Measurements from ENCODE around the gene KRT33B. TPM values are rescaled to one million over a fixed set of nuclear protein-coding genes. Genes with fewer than 3 reads are reported as not detected.

KRT33B gene
- total RNA-seq, 1 experiment from 2014 or later: not detected

GRCh38 chr17:41369023-41369422 lies 590 bp downstream of the KRT33B start:
- Histone ChIP-seq H2BK12ac (ENCODE audit: insufficient read length, low read depth, low read length) (no peak overlapping the region), H3T11ph (ENCODE audit: low read length) (no peak overlapping the region), H3K18ac (ENCODE audit: insufficient read length, low read depth, low read length) (no peak overlapping the region), H3K4me2 (ENCODE audit: insufficient read depth, insufficient read length, low read length) (no peak overlapping the region), H3K14ac (ENCODE audit: insufficient read depth, low read length) (no peak overlapping the region), H3K4me1 (ENCODE audit: insufficient read depth, low read length) (no peaks in the 10 kb centered on the region), H2BK5ac (ENCODE audit: insufficient read length, low read length) (no peak overlapping the region), H3K23me2 (ENCODE audit: insufficient read length, low read depth, low read length, poor library complexity, severe bottlenecking) (no peaks in the 10 kb centered on the region), H2AFZ (ENCODE audit: low read length) (no peak overlapping the region), H3K79me2 (ENCODE audit: insufficient read depth, low read length) (no peaks in the 10 kb centered on the region), H3K23ac (ENCODE audit: insufficient read length, low read depth, low read length) (no peak overlapping the region), H2AK5ac (ENCODE audit: insufficient read length, low read length) (no peak overlapping the region), H4K5ac (ENCODE audit: insufficient read length, low read depth, low read length) (no peak overlapping the region), H2BK120ac (ENCODE audit: low read depth, low read length, poor library complexity, severe bottlenecking) (no peak overlapping the region), H3K56ac (ENCODE audit: insufficient read length, low read depth, low read length) (no peak overlapping the region), H3K9ac (ENCODE audit: extremely low read depth, insufficient read length, low read length) (no peak overlapping the region), H3K27me3 (ENCODE audit: insufficient read depth, low read length) (no peaks in the 10 kb centered on the region), H3K4ac (ENCODE audit: low read depth, low read length) (no peak overlapping the region), H4K20me1 (ENCODE audit: control insufficient read depth, insufficient read depth, insufficient read length) (no peaks in the 10 kb centered on the region), H2BK15ac (ENCODE audit: low read depth, low read length) (no peak overlapping the region), H3K27ac (ENCODE audit: insufficient read length, low read depth, low read length) (no peak overlapping the region), H3K79me1 (ENCODE audit: insufficient read depth, low read depth, low read length, poor library complexity, severe bottlenecking) (no peaks in the 10 kb centered on the region), H4K91ac (ENCODE audit: insufficient read length, low read depth, low read length) (no peak overlapping the region), H3K9me3 (ENCODE audit: control insufficient read depth, low read depth, low read length) (no peaks in the 10 kb centered on the region), H2BK20ac (ENCODE audit: low read depth, low read length, poor library complexity, severe bottlenecking) (no peak overlapping the region), H4K8ac (replicated peaks; ENCODE audit: insufficient read length, low read depth, low read length) (no peak overlapping the region)
- no peaks in the 10 kb centered on the region for H3K36me3 Mint-ChIP-seq (ENCODE audit: insufficient read depth in 1 of 3, low read depth in 3 of 3)
- H3K4me3 Mint-ChIP-seq: no peak overlapping the region
- H3K27ac Mint-ChIP-seq: no peak overlapping the region
- DNase-seq: no peak
- peaks cover 4% of the 10 kb centered on the region for H3K27me3 Mint-ChIP-seq (ENCODE audit: low read depth)
- no peak for TF ChIP-seq CTCF (conservative IDR thresholded peaks at IDR 0.05)
- no CpG with 5 or more reads among the region's 2 CpGs for WGBS (ENCODE audit: extremely low coverage, insufficient read length, low lambda C conversion rate)
- H3K9me3 Mint-ChIP-seq: no peaks in the 10 kb centered on the region
- no peaks in the 10 kb centered on the region for H3K4me1 Mint-ChIP-seq

All from H9 (cell line).